Activated CD8-positive, alpha-beta T cell treated with anti-CD3 and anti-CD28 coated beads for 36 hours (primary cell): ENCODE results near the gene DOCK3. TPM values are rescaled to one million over a fixed set of nuclear protein-coding genes. Genes with fewer than 3 reads are reported as not detected.

Experiments
- ATAC-seq: fragments of 200-7000 bp; cut with Tn5 transposase; one replicate; pipeline ENCODE4 v1.10.0; 2021; ENCODE audit warnings: mild to moderate bottlenecking, moderate library complexity
- CTCF ChIA-PET: fragments of 350-600 bp; sonication (Branson Sonifier 250); formaldehyde crosslinking; loops from one replicate; lab custom pipeline; 2021; ENCODE audit warnings: antibody characterized with exemption; lab: Charles Lee
- POLR2A ChIA-PET: fragments of 350-600 bp; sonication (Branson Sonifier 250); formaldehyde crosslinking; loops from one replicate; lab custom pipeline; 2021; ENCODE audit warnings: antibody characterized with exemption; lab: Charles Lee
- DNase-seq: peaks from one replicate; pipeline ENCODE4 v3.0.0-alpha.2; 2020
- H3K27ac Mint-ChIP-seq: one replicate; pipeline ENCODE4 v1.8.0; 2021; ENCODE audit warnings: mild to moderate bottlenecking, mixed read lengths
- H3K27me3 Mint-ChIP-seq: one replicate; pipeline ENCODE4 v1.8.0; 2021; ENCODE audit warnings: mixed read lengths
- H3K36me3 Mint-ChIP-seq: one replicate; pipeline ENCODE4 v1.8.0; 2021; ENCODE audit warnings: low read depth, mixed read lengths
- H3K4me1 Mint-ChIP-seq: one replicate; pipeline ENCODE4 v1.8.0; 2021; ENCODE audit warnings: low read depth, mixed read lengths
- H3K4me3 Mint-ChIP-seq: one replicate; pipeline ENCODE4 v1.8.0; 2021; ENCODE audit warnings: mild to moderate bottlenecking, moderate library complexity, mixed read lengths
- H3K9me3 Mint-ChIP-seq: one replicate; pipeline ENCODE4 v1.8.0; 2021; ENCODE audit warnings: mixed read lengths
- intact Hi-C: fragments of 100-400 bp; cut with micrococcal nuclease; formaldehyde crosslinking; loops from one replicate; pipeline ENCODE4 v1.10.0; 2022
- total RNA-seq, 2 experiments: library from RNA; stranded (reverse); gene quantifications; one replicate each; pipeline ENCODE4 v1.2.3, GENCODE V29; 2021
- TF ChIP-seq, protein P1 (sequence below): fragments of 200-600 bp; IDR thresholded peaks from one replicate; pipeline ENCODE4 v1.8.0; 2022; ENCODE audit warnings: antibody characterized with exemption, mild to moderate bottlenecking

DOCK3 gene
- total RNA-seq, 2 experiments from 2014 or later = 3.6 to 4.2 TPM

DNA sequence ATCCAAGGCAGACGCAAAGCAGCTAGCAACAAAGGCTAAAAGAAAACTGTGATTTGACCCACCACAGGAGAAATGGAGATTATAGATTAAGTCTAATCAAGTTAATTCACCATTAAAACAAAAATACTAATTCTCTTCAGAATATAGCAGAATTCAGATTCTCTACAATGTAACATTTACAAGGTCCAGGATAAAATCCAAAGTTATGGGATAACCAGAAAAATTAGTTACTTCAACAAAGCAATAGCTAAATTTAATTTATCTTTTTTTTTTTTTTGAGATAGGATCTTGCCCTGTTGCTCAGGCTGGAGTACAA lies 425.8 kb downstream of the DOCK3 start:
- peaks cover 7% of the 10 kb centered on the region for H3K36me3 Mint-ChIP-seq
- intact Hi-C loops = no loop called here
- H3K4me1 Mint-ChIP-seq = peaks cover 7% of the 10 kb centered on the region
- no peaks in the 10 kb centered on the region for H3K27me3 Mint-ChIP-seq
- ChIA-PET POLR2A (no interaction called here), CTCF (interaction anchor here (1.1 to 2.6 kb wide), 7 partner anchors 11 to 419 kb away, joined by 3 to 9 read pairs (median 3); no protein-coding TSS in a partner anchor)
- TF ChIP-seq, protein P1, sequence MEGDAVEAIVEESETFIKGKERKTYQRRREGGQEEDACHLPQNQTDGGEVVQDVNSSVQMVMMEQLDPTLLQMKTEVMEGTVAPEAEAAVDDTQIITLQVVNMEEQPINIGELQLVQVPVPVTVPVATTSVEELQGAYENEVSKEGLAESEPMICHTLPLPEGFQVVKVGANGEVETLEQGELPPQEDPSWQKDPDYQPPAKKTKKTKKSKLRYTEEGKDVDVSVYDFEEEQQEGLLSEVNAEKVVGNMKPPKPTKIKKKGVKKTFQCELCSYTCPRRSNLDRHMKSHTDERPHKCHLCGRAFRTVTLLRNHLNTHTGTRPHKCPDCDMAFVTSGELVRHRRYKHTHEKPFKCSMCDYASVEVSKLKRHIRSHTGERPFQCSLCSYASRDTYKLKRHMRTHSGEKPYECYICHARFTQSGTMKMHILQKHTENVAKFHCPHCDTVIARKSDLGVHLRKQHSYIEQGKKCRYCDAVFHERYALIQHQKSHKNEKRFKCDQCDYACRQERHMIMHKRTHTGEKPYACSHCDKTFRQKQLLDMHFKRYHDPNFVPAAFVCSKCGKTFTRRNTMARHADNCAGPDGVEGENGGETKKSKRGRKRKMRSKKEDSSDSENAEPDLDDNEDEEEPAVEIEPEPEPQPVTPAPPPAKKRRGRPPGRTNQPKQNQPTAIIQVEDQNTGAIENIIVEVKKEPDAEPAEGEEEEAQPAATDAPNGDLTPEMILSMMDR = no peak
- DNase-seq (no peak), ATAC-seq (no peak)
- peaks cover 5% of the 10 kb centered on the region for H3K9me3 Mint-ChIP-seq
- H3K27ac Mint-ChIP-seq = no peak overlapping the region
- no peak overlapping the region for H3K4me3 Mint-ChIP-seq

DNA sequence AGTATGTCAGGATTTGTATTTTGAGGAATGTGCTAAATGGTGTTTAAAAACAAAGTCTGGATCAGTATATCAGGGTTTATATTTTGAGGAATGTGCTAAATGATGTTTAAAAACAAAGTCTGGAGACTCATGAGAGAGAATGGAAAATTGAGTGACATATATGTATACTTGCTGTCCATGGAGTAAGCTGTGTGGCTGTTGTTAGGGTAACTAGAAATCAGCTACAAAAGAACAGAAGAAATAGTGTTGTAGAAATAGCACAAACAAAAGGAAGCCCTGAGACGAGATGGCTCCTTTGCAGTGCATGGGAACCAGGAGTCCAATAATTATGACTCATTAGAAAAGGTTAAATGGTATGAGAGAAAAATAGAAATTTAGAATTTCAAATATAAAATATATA lies 427.7 kb downstream of the DOCK3 start:
- ATAC-seq = no peak
- intact Hi-C loops = no loop called here
- TF ChIP-seq, protein P1 = no peak
- peaks cover 5% of the 10 kb centered on the region for H3K9me3 Mint-ChIP-seq
- ChIA-PET CTCF (interaction anchor here (1.1 kb wide), 1 partner anchor 20 kb away, joined by 3 read pairs; no protein-coding TSS in a partner anchor), POLR2A (no interaction called here)
- H3K36me3 Mint-ChIP-seq = peaks cover 9% of the 10 kb centered on the region
- H3K4me3 Mint-ChIP-seq = no peak overlapping the region
- peaks cover 7% of the 10 kb centered on the region for H3K4me1 Mint-ChIP-seq
- no peaks in the 10 kb centered on the region for H3K27me3 Mint-ChIP-seq
- H3K27ac Mint-ChIP-seq = no peak overlapping the region
- DNase-seq = no peak

DNA sequence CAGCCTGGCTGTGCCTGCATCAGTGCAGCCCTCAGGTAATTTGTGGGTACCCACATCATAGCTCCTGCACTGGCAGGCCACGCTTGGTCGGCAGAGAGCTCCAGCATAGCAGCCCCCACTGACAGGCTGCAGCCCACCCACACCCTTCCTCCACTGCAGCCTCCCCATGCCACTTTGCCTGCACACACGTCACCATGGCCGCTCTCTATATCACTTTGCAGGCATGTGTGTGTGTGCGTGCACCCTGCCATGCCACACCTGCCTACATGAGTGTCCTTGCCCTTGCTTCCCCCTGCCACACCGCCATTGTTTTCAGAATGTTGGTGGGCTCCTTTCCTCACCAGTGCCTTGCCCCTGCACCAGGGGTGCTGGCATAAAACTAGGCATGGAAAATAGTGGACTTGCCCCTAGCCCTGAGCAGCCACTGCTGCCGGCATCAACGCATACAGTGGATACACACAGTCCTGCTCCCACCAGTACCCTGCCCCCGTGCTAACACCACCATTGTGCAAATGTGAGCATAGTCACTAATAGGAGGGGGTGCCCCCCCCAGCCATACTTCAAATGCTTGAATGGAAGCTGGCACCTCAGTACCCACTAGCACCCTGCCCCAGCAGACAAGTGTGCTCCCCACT lies 431.6 kb downstream of the DOCK3 start:
- DNase-seq (no peak), ATAC-seq (no peak)
- TF ChIP-seq, protein P1 = no peak
- ChIA-PET CTCF (no interaction called here), POLR2A (no interaction called here)
- Mint-ChIP-seq H3K27me3 (no peaks in the 10 kb centered on the region), H3K36me3 (peaks cover 16% of the 10 kb centered on the region), H3K9me3 (peaks cover 21% of the 10 kb centered on the region), H3K27ac (no peak overlapping the region), H3K4me3 (no peak overlapping the region), H3K4me1 (no peaks in the 10 kb centered on the region)
- intact Hi-C loops = no loop called here

- no peaks in the 10 kb centered on the region for H3K27me3 Mint-ChIP-seq
- peaks cover 19% of the 10 kb centered on the region for H3K36me3 Mint-ChIP-seq
- ChIA-PET POLR2A (no interaction called here), CTCF (interaction anchor here (1.2 kb wide), 1 partner anchor 139 kb away, joined by 3 read pairs; no protein-coding TSS in a partner anchor)
- TF ChIP-seq, protein P1 = no peak
- no peak overlapping the region for H3K27ac Mint-ChIP-seq
- H3K4me3 Mint-ChIP-seq = no peak overlapping the region
- DNase-seq (no peak), ATAC-seq (no peak)
- H3K9me3 Mint-ChIP-seq = peaks cover 22% of the 10 kb centered on the region
- H3K4me1 Mint-ChIP-seq = no peaks in the 10 kb centered on the region
- intact Hi-C loops = no loop called here
Measured at GRCh38 chr3:51110586-51110985, 435.9 kb downstream of the DOCK3 start.

GRCh38 chr3:51122944-51123343 lies 448.2 kb downstream of the DOCK3 start:
- H3K27me3 Mint-ChIP-seq = peaks cover 1% of the 10 kb centered on the region
- no peak overlapping the region for H3K27ac Mint-ChIP-seq
- peaks cover 6% of the 10 kb centered on the region for H3K36me3 Mint-ChIP-seq
- H3K9me3 Mint-ChIP-seq = peaks cover 17% of the 10 kb centered on the region
- TF ChIP-seq, protein P1 = no peak
- CTCF ChIA-PET = no interaction called here
- DNase-seq (no peak), ATAC-seq (no peak)
- no peak overlapping the region for H3K4me3 Mint-ChIP-seq
- intact Hi-C loops = no loop called here
- H3K4me1 Mint-ChIP-seq = no peaks in the 10 kb centered on the region
- POLR2A ChIA-PET = no interaction called here
